Hematopoietic multipotent progenitor cell treated with erythropoietin and hydrocortisone succinate and interleukin-3 and kit ligand, for 6 days (in vitro differentiated cells): ENCODE data around the gene ARMC8.
"Not testable (repeated sequence)": the region's sequence is repeated elsewhere in the genome, so short reads cannot be mapped to it uniquely, and the experiment has no call there.

Experiments
- DNase-seq: peaks from one replicate; pipeline ENCODE4 v3.0.0-alpha.2; 2015

The ARMC8 gene, protein sequence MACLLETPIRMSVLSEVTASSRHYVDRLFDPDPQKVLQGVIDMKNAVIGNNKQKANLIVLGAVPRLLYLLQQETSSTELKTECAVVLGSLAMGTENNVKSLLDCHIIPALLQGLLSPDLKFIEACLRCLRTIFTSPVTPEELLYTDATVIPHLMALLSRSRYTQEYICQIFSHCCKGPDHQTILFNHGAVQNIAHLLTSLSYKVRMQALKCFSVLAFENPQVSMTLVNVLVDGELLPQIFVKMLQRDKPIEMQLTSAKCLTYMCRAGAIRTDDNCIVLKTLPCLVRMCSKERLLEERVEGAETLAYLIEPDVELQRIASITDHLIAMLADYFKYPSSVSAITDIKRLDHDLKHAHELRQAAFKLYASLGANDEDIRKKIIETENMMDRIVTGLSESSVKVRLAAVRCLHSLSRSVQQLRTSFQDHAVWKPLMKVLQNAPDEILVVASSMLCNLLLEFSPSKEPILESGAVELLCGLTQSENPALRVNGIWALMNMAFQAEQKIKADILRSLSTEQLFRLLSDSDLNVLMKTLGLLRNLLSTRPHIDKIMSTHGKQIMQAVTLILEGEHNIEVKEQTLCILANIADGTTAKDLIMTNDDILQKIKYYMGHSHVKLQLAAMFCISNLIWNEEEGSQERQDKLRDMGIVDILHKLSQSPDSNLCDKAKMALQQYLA

DNA sequence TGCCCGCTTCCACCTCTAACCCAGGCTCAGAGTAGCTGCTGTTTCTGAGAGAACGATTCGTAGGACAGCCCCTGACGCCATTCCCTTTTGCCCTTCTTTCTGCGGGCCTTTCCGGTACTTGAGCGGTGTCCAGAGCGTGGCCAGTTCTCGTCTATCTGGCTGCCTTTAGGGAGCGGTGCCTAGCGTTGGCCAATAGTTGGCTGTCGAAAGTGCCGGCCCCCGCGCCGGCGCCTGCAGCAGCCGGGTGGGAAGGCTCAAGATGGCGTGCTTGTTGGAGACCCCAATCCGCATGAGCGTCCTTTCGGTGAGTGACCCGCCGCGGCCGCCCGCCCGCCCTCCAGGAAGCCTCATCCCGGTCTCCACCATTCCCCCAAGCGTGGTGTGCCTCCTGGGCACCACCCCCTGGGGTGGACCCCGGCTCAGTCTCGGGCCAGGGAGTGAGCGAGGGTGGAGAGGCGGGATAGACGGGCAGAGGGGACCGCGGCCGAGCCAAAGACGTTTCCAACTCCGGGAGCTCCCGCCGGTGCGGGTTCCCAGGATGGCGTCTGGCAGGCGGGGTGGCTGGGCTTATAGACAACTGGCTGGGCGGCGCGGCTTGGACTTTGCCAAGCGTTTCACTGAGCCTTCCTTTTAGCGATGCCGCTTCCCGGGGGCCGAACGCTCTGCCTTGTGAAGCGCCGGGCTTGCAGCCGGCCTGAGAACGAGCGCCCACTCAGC, at the start of gene ARMC8:
ARMC8 (plus strand) TSS at position 6 of the 717 bp plus-strand sequence; CDS start at position 260, 254 bp downstream.
- DNase-seq, result no peak

- peak; percentile 16 for DNase-seq
These were observed 49.2 kb upstream of the ARMC8 start for GRCh38 chr3:138137861-138138260.

- no peak for DNase-seq
These were observed 47.4 kb upstream of the ARMC8 start for GRCh38 chr3:138139691-138140090.

- DNase-seq, result no peak
These were observed 46.2 kb upstream of the ARMC8 start for GRCh38 chr3:138140940-138141339.

GRCh38 chr3:138142181-138142580, 44.9 kb upstream of the ARMC8 start:
- DNase-seq, result not testable (repeated sequence)

GRCh38 chr3:138148503-138148902, 38.6 kb upstream of the ARMC8 start:
- no peak for DNase-seq

- no peak for DNase-seq
These were observed 32.6 kb upstream of the ARMC8 start for GRCh38 chr3:138154534-138154933.

- DNase-seq, result no peak
These were observed 29.4 kb upstream of the ARMC8 start for GRCh38 chr3:138157743-138158142.

DNA sequence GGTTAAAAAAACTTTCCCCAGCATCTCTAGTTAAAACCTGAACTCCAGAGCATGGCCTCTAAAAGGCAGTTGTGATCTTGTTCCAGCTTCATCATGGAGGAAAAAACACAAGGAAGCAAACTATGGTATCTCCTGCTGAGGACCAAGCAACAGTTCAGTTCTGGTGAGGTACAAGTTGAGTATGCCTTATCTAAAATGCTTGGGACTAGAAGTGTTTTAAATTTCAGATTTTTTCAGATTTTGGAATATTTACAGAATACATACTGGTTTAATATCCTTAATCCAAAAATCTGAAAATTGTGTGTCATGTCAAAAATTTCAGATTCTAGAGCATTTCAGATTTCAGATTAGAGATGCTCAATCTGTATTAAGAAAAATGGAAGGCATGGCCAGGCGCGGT, 22.0 kb upstream of the ARMC8 start:
- DNase-seq, result no peak

DNA sequence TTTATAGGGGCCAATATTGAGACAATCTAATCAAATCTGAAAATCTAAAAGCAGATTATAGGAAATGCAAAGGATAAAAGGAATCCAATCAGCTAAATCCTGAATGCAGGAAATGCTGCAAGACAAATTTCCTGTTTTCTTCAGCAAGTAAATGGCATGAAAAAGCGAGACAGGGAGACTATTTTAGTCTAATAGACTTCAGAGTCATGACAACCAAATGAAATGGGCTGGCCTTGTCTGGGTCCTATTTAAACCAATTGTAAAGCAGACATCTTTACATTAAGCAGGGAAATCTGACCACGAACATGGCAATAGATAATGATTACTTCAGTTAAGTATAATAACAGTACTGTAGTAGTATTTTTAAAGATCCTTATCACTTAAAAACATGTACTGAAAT, 14.5 kb upstream of the ARMC8 start:
- peak; percentile 16 for DNase-seq

DNA sequence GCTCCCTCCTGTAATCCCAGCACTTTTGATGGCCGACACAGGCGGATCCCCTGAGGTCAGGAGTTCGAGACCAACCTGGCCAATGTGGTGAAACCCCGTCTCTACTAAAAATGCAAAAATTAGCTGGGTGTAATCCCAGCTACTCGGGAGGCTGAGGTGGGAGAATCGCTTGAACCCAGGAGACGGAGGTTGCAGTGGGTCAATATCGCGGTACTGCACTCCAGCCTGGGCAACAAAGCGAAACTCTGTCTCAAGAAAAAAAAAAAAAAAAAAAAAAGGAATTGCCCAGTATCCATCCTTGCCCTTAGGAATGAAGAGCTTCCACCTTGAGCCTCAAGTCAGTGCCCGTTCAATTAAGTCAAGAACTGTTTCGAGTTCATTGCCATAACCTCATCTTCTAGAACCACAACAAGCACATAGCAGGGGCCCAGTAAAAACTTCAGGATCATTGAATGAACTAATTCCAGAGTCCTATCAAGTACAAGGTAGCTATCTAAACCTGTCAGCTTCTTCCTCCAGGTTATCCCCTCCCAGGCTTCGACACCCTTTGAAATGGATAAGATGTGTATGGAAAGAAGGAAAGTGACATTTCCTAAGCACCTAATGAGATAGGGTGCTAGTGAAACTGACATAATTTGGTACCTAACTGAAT, 13.2 kb upstream of the ARMC8 start:
- no peak for DNase-seq

GRCh38 chr3:138174421-138175131, 12.5 kb upstream of the ARMC8 start, which contains the start of gene DBR1:
Gene DBR1, minus strand, starts transcription at chr3:138174921. Its CDS starts 126 bp downstream, at chr3:138174795.
- DNase-seq, result peak; percentile 95

DNA sequence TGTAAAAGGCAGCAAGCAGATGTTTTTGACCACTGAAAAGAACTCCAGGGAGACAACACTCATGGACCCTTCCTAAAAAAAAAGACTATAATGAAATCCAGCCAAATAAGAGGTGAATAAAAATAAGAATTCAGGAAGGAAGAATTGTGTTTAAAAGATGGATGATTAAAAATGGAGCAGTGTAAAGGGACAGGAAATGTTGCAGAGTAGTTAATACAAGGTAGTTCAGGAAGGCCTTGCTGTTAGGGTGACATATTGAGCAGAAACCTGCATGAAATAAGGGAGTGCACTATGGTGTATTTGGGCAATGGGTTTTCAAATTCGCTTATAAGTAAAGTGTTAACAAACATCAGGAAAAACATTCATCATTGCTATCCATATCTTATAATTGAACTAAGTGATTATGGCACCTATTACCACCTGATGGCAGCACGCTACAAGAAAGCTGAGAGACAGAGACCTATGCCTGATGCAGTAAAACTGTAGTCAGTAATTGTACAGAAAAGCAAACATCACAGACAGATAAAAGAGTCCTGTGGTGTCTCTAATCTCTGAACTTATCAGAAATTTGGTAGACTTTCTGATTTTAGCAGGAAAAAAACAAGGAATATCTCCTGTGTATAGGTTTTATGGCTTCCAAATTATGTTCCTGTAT, 6.6 kb upstream of the ARMC8 start:
- DNase-seq, result peak; percentile 90

- no peak for DNase-seq
These were observed 2.1 kb upstream of the ARMC8 start for GRCh38 chr3:138184994-138185393.

DNA sequence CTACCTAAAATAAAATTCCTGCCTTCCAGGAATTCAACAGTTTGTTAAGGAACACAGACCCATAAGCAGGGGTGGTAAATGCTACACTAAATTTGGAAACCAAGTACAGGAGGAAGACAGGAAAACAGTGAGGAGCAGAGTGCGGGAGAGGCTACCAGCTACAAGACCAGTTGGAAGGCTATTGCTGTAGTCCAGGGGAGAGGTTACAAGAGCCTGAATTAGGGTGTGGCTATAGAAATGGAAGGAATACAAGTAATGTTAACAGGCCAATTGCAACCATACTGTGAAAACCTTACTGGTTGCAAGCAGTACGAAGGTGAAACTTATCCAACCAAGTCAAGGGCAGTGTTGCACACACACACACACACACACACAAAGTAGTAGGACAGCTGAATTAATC, 880 bp upstream of the ARMC8 start:
- DNase-seq, result peak; percentile 65

- peak; percentile 97 for DNase-seq
These were observed 252 bp upstream of the ARMC8 start for GRCh38 chr3:138186803-138187295.

DNA sequence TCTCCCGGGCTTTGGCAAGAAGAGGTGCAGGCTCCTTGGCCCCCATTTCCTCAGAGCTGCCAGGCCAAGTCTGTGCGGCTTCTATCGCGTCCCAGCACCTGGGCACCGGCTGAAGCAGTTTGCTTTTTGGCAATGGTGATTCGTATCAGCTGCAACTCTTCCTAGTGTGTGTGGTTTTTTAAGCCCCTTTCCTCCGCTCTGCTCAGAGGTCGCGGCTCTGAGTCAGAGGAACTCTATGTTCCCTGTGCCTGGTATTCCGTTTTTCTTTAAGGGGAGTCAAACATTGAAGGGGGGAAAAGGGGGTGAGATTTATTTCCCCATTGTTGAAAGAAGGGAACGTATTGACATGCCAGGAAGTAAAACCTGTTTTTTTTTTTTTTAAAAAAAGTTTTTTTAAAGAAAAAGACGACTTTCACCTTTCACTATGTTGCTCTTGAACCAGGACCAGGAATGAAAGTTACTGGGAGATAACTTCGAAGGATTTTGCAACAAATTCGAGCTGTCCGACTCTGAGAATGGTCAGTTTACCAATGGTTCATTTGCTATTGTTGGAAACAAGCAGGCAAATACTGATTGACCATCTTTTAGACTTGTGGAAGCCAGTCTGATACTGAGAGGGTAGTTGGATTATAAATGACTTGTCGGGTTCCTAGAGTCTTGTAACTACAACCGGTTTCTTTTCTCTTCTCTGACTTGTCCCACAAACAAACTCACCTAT, 1.1 kb downstream of the ARMC8 start:
- DNase-seq, result peak; percentile 87

GRCh38 chr3:138195481-138195880, 8.4 kb downstream of the ARMC8 start:
- no peak for DNase-seq

GRCh38 chr3:138196023-138196422, 8.9 kb downstream of the ARMC8 start:
- DNase-seq, result no peak

DNA sequence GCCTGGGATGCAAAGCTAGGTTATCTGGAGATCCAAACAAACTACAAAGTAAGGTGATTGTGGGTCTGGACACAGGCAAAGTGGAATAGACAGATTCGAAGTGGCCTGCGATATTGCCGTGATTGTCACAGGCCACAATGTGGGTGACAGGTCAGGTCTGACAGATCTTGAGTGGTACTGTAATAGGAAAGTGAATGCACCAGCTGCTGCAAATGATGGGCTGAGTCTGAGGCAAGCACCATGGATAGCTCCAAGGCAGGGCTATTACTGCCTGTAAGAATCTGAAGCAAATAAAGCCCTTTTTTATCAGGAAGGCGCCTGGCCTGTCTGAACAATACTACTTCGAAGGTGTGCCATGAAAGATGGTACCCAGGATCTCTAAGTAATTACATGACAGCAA, 10.0 kb downstream of the ARMC8 start:
- DNase-seq, result peak; percentile 86

GRCh38 chr3:138197524-138197923, 10.4 kb downstream of the ARMC8 start:
- peak; percentile 54 for DNase-seq
